ENCODE measurements around the gene CCBE1. TPM values are rescaled to one million over a fixed set of nuclear protein-coding genes. Genes with fewer than 3 reads are reported as not detected.

Gene CCBE1
- 14.0 TPM for total RNA-seq
- long read RNA-seq, full-length matches to known transcripts, result 20 of 38 reads
- long read RNA-seq, partial matches to known transcripts, result 5 of 38 reads
- long read RNA-seq, other reads (novel, unspliced or antisense), result 13 of 38 reads

DNA sequence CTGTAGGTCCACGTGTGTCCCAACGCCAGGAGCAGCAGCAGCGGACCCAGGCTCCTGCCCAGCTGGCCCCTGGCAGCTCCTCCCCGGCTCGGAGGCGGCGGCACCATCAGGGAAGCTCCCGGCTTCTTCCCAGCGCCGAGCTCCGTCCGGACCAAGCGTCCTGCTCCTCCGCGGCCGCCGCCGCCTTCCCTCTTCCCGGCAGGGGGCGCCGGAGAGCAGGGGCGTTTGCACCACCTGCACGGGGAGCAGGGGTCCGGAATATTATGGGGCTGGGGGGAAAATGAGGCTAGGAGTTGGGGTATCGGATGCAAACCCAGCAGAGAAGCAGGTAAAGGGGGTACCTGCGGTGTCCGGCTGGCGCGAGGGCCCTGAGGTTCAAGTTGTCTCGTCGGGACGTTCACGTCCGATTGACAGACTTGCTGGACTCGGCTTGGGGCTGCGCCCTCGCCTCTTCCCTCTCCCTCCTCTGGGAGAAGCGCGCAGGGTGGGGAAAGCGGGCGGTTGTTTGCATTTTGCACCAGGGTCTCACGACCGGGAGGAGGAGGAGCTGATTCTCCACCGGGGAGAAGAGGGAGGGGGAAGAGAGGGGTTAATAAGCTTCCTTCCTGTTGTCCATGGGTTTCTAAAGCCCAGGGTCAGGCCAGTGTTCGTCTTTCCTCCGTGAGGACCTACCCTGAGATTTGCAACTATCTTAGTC is at the start of gene CCBE1:
TSS of gene CCBE1 (minus strand) at position 188 of the 697 bp plus-strand sequence.
- intact Hi-C loops (cut with DNase I), result no loop called here
- no peaks in the 10 kb centered on the region for H3K9me3 ChIP-seq
- ATAC-seq (peak; percentile 88 to 92), DNase-seq (peak; percentile 71)
- peak within 1 kb of the TSS; percentile 76 for H3K27ac ChIP-seq
- TF ChIP-seq CTCF (IDR thresholded peaks at IDR 0.05), result peak; percentile 84
- H3K36me3 ChIP-seq, result no peaks in the 10 kb centered on the region
- H3K27me3 ChIP-seq (ENCODE audit: low read depth), result peaks cover 40% of the 10 kb centered on the region
- peak within 1 kb of the TSS; percentile 60 for H3K4me3 ChIP-seq
- H3K4me1 ChIP-seq, result peaks cover 6% of the 10 kb centered on the region

GRCh38 chr18:59744271-59744721 is 47.1 kb upstream of the CCBE1 start:
- H3K27me3 ChIP-seq (ENCODE audit: low read depth), result no peaks in the 10 kb centered on the region
- no peak for ATAC-seq
- H3K4me1 ChIP-seq, result peaks cover 15% of the 10 kb centered on the region
- DNase-seq, result no peak
- intact Hi-C loops (cut with DNase I), result no loop called here
- H3K36me3 ChIP-seq, result no peaks in the 10 kb centered on the region
- no peak overlapping the region for H3K27ac ChIP-seq
- no peaks in the 10 kb centered on the region for H3K9me3 ChIP-seq
- no peak for TF ChIP-seq CTCF (IDR thresholded peaks at IDR 0.05)
- H3K4me3 ChIP-seq, result no peak overlapping the region

GRCh38 chr18:59743566-59743965 is 46.3 kb upstream of the CCBE1 start:
- H3K4me1 ChIP-seq, result peaks cover 15% of the 10 kb centered on the region
- peak overlapping the region; percentile 46 for H3K27ac ChIP-seq
- DNase-seq (no peak), ATAC-seq (no peak)
- H3K27me3 ChIP-seq (ENCODE audit: low read depth), result no peaks in the 10 kb centered on the region
- no peak overlapping the region for H3K4me3 ChIP-seq
- no peaks in the 10 kb centered on the region for H3K36me3 ChIP-seq
- intact Hi-C loops (cut with DNase I), result no loop called here
- no peaks in the 10 kb centered on the region for H3K9me3 ChIP-seq
- no peak for TF ChIP-seq CTCF (IDR thresholded peaks at IDR 0.05)

- DNase-seq (peak; percentile 69), ATAC-seq (peak; percentile 97)
- intact Hi-C loops (cut with DNase I), result no loop called here
- H3K27ac ChIP-seq, result no peak overlapping the region
- no peaks in the 10 kb centered on the region for H3K36me3 ChIP-seq
- no peaks in the 10 kb centered on the region for H3K9me3 ChIP-seq
- TF ChIP-seq CTCF (IDR thresholded peaks at IDR 0.05), result no peak
- H3K27me3 ChIP-seq (ENCODE audit: low read depth), result no peaks in the 10 kb centered on the region
- H3K4me3 ChIP-seq, result no peak overlapping the region
- peaks cover 15% of the 10 kb centered on the region for H3K4me1 ChIP-seq
Measured at GRCh38 chr18:59742325-59743111, 45.3 kb upstream of the CCBE1 start.

DNA sequence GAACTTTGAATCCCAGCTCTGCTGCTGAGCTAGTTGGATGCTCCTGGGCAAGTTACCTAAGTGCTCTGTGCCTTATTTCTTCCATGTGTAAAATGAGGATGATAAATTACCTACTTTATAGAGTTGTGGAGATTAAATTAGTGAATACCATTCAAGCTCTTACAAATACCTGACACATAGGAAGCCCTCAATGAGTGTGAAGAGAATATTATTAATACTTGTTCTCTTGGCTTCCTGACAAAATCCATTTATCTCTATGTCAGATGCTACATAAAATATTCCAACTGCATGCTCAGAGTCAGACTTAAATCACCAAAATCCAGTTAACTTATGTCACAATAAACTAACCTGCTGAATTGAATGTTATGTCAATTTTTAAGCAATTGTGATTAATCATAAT is 42.9 kb upstream of the CCBE1 start:
- Histone ChIP-seq H3K4me3 (no peak overlapping the region), H3K9me3 (no peaks in the 10 kb centered on the region), H3K36me3 (no peaks in the 10 kb centered on the region), H3K27me3 (ENCODE audit: low read depth) (no peaks in the 10 kb centered on the region), H3K27ac (no peak overlapping the region), H3K4me1 (peaks cover 15% of the 10 kb centered on the region)
- no peak for TF ChIP-seq CTCF (IDR thresholded peaks at IDR 0.05)
- ATAC-seq (no peak), DNase-seq (no peak)
- intact Hi-C loops (cut with DNase I), result no loop called here

Measured in lower lobe of right lung (tissue), 2 donors.